Osteoblast (primary cell): ENCODE data around the gene DSCAML1. TPM values are rescaled to one million over a fixed set of nuclear protein-coding genes. Genes with fewer than 3 reads are reported as not detected.
A peak's percentile ranks its signal among the peaks of the same experiment; 100 is the strongest.

Source experiments
- DNase-seq: peaks from one replicate; pipeline ENCODE4 v3.0.0; 2011; ENCODE audit warnings: low spot score, mixed read lengths; ENCODE audit not compliant: insufficient read length; ENCODE audit errors: missing footprints
- H2AFZ ChIP-seq: 2 replicates; pipeline ENCODE4 v1.6.0; 2011; ENCODE audit warnings: mild to moderate bottlenecking, low read length
- H3K27ac ChIP-seq: 2 replicates; pipeline ENCODE4 v1.5.1; 2011; ENCODE audit warnings: mild to moderate bottlenecking, low read depth, low read length, moderate library complexity
- H3K27me3 ChIP-seq: 2 replicates; pipeline ENCODE4 v1.6.0; 2012; ENCODE audit warnings: mild to moderate bottlenecking, control low read depth, inconsistent platforms, low read length, moderate library complexity; ENCODE audit not compliant: insufficient read depth
- H3K36me3 ChIP-seq: 2 replicates; pipeline ENCODE4 v1.5.1; 2011; ENCODE audit warnings: mild to moderate bottlenecking, low read length, control low read depth, moderate library complexity; ENCODE audit not compliant: insufficient read depth
- H3K4me1 ChIP-seq: 2 replicates; pipeline ENCODE4 v1.5.1; 2011; ENCODE audit warnings: mild to moderate bottlenecking, low read length, control low read depth, moderate library complexity; ENCODE audit not compliant: insufficient read depth
- H3K4me2 ChIP-seq: 2 replicates; pipeline ENCODE4 v1.6.0; 2011; ENCODE audit warnings: mild to moderate bottlenecking, low read length; ENCODE audit not compliant: insufficient read depth
- H3K4me3 ChIP-seq: fragments of 200-600 bp; sonication (generic); 3 replicates; pipeline ENCODE4 v1.5.1; 2012; ENCODE audit warnings: mild to moderate bottlenecking, low read length, inconsistent platforms; ENCODE audit not compliant: insufficient read depth
- H3K79me2 ChIP-seq: 2 replicates; pipeline ENCODE4 v1.6.0; 2012; ENCODE audit warnings: mild to moderate bottlenecking, low read length, control low read depth, inconsistent platforms; ENCODE audit not compliant: insufficient read depth
- H3K9me3 ChIP-seq: 2 replicates; pipeline ENCODE4 v1.5.1; 2011; ENCODE audit warnings: low read depth, low read length, control low read depth
- H4K20me1 ChIP-seq: 2 replicates; pipeline ENCODE4 v1.6.0; 2012; ENCODE audit warnings: mild to moderate bottlenecking, low read length, control low read depth; ENCODE audit not compliant: insufficient read depth
- CTCF ChIP-seq: IDR thresholded peaks from 2 replicates; pipeline ENCODE4 v1.5.1; 2011; ENCODE audit warnings: mild to moderate bottlenecking, low read depth, low read length, moderate library complexity; ENCODE audit errors: extremely low read depth
- total RNA-seq: library from RNA; depleted of rRNA; stranded (reverse); fragments of >200 nt; gene quantifications from 2 replicates; pipeline ENCODE4 v1.2.3, GENCODE V29; 2012

The DSCAML1 gene
- total RNA-seq, 1 donor = not detected

GRCh38 chr11:117823294-117823945 lies 26.4 kb upstream of the DSCAML1 start:
- Histone ChIP-seq H3K4me3 (no peak overlapping the region), H3K79me2 (no peaks in the 10 kb centered on the region), H3K36me3 (no peaks in the 10 kb centered on the region), H3K4me1 (no peaks in the 10 kb centered on the region), H3K9me3 (no peaks in the 10 kb centered on the region), H2AFZ (no peak overlapping the region), H4K20me1 (no peaks in the 10 kb centered on the region), H3K27ac (no peak overlapping the region), H3K27me3 (peaks cover 14% of the 10 kb centered on the region), H3K4me2 (no peak overlapping the region)
- TF ChIP-seq CTCF = no peak
- peak; percentile 54 for DNase-seq

GRCh38 chr11:117822074-117823033 lies 25.3 kb upstream of the DSCAML1 start:
- no peaks in the 10 kb centered on the region for H3K9me3 ChIP-seq
- peak; percentile 85 for DNase-seq
- no peak overlapping the region for H3K4me2 ChIP-seq
- H2AFZ ChIP-seq = no peak overlapping the region
- H3K4me3 ChIP-seq = no peak overlapping the region
- no peak overlapping the region for H3K27ac ChIP-seq
- TF ChIP-seq CTCF = peak; percentile 47
- H3K4me1 ChIP-seq = no peaks in the 10 kb centered on the region
- H4K20me1 ChIP-seq = no peaks in the 10 kb centered on the region
- no peaks in the 10 kb centered on the region for H3K79me2 ChIP-seq
- H3K36me3 ChIP-seq = no peaks in the 10 kb centered on the region
- H3K27me3 ChIP-seq = peaks cover 14% of the 10 kb centered on the region

GRCh38 chr11:117821431-117821830 lies 24.4 kb upstream of the DSCAML1 start:
- Histone ChIP-seq H2AFZ (no peak overlapping the region), H3K36me3 (no peaks in the 10 kb centered on the region), H3K27ac (no peak overlapping the region), H3K27me3 (peaks cover 14% of the 10 kb centered on the region), H4K20me1 (no peaks in the 10 kb centered on the region), H3K4me1 (no peaks in the 10 kb centered on the region), H3K79me2 (no peaks in the 10 kb centered on the region), H3K4me2 (no peak overlapping the region), H3K9me3 (no peaks in the 10 kb centered on the region), H3K4me3 (no peak overlapping the region)
- TF ChIP-seq CTCF = no peak
- peak; percentile 13 for DNase-seq

GRCh38 chr11:117820516-117820915 lies 23.5 kb upstream of the DSCAML1 start:
- H3K4me2 ChIP-seq = no peak overlapping the region
- peak; percentile 63 for DNase-seq
- no peak overlapping the region for H3K4me3 ChIP-seq
- TF ChIP-seq CTCF = no peak
- no peaks in the 10 kb centered on the region for H3K36me3 ChIP-seq
- H3K27me3 ChIP-seq = peaks cover 8% of the 10 kb centered on the region
- no peaks in the 10 kb centered on the region for H3K4me1 ChIP-seq
- no peak overlapping the region for H2AFZ ChIP-seq
- no peak overlapping the region for H3K27ac ChIP-seq
- no peaks in the 10 kb centered on the region for H3K9me3 ChIP-seq
- H4K20me1 ChIP-seq = no peaks in the 10 kb centered on the region
- H3K79me2 ChIP-seq = no peaks in the 10 kb centered on the region
